ENCODE results near the gene KIF2C.
"Not testable (repeated sequence)": the region's sequence is repeated elsewhere in the genome, so short reads cannot be mapped to it uniquely, and the experiment has no call there.

The KIF2C gene

GRCh38 chr1:44790968-44791801 is 51.5 kb downstream of the KIF2C start:
- in situ Hi-C loops (cut with MboI; ENCODE audit: low sequenced_read_pairs, unreplicated experiment) = no loop called here

GRCh38 chr1:44792736-44793502 is 53.3 kb downstream of the KIF2C start:
- no peak for DNase-seq (ENCODE audit: low spot score)
- no peak for TF ChIP-seq CTCF (IDR thresholded peaks at IDR 0.05; ENCODE audit: borderline replicate concordance, control extremely low read depth, extremely low read depth, insufficient read depth, missing control alignments)
- in situ Hi-C loops (cut with MboI; ENCODE audit: low sequenced_read_pairs, unreplicated experiment) = no loop called here

More at GRCh38 chr1:44790968-44791801, 51.5 kb downstream of the KIF2C start:
- no peak for TF ChIP-seq CTCF (IDR thresholded peaks at IDR 0.05; ENCODE audit: borderline replicate concordance, control extremely low read depth, extremely low read depth, insufficient read depth, missing control alignments)
- no peak for DNase-seq (ENCODE audit: low spot score)

GRCh38 chr1:44797886-44798285 is 58.2 kb downstream of the KIF2C start:
- in situ Hi-C loops (cut with MboI; ENCODE audit: low sequenced_read_pairs, unreplicated experiment) = not testable (repeated sequence)

DNA sequence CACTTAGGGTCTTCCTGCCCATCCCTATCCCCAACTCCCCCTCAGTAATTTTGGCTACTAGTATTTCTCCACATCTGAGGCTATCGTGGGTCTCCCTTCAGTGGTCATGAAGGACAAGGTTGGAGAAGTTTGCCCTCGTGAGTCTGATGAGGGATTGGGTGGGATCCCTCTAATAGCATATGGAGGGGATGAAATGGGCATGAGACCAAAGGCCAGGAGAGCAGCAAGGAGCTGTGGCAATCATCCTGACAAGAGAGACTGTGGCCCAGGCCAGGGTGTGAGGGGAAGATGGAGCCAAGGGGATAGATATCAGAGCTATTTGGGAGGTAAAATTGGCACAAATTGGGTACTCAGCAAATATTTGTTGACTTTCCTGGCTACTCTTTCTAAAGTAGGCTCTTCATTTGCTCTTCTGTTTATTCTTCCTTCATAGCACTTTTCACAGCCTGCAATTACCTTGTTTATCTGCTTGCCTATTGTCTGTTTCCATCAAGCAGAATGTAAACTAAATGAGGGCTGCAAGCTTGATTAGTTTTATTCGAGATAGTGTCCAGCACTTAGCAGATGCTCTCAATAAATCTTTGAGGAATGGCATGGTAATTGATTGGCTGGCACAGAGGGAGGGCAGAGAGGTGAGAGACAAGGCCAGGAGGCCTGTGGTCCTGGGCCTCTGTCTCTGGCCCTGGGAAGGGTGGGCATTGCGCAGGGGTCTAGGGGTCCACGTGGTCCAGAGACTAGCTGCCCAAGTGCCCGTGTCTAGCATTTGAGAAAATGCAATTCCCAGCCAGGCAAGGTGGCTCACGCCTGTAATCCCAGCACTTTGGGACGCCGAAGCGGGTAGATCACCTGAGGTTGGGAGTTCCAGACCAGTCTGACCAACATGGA is 59.1 kb downstream of the KIF2C start:
- no peak for TF ChIP-seq CTCF (IDR thresholded peaks at IDR 0.05; ENCODE audit: borderline replicate concordance, control extremely low read depth, extremely low read depth, insufficient read depth, missing control alignments)
- DNase-seq (ENCODE audit: low spot score) = no peak
- in situ Hi-C loops (cut with MboI; ENCODE audit: low sequenced_read_pairs, unreplicated experiment) = no loop called here

More at GRCh38 chr1:44797886-44798285, 58.2 kb downstream of the KIF2C start:
- not testable (repeated sequence) for DNase-seq (ENCODE audit: low spot score)

DNA sequence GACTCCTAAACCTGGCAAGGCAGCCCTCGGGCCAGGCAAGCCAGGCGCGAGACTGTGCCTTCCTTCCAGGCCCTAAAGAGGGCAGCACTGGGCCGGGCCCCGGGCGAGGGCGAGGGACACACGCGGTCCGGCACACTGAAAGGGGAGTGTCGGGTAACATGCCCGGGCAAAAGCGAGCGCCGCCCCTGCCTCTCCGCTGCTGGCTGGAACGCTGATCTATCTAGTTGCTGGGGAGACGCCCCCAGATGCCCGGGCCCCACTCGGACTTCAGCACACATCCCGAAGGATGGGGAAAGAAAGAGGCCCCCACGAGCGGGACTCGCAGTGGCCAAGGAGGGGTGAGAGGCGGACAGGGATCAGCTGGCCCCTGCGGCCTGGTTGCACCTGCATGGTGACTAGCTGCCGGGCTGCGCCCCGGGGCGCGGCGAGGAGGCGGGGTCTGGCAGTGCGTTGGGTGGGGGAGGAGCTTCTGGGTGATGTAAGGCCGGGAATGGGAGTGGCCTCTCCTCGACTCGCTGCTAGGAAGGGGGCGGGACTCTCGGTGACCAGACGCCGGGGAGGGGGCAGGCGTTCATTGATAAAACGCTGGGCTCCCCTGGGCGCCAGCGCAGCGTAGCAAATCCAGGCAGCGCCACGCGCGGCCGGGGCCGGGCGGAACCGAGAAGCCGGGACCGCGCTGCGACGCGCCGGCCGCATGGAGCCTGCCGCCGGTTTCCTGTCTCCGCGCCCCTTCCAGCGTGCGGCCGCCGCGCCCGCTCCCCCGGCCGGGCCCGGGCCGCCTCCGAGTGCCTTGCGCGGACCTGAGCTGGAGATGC is 60.3 kb downstream of the KIF2C start, which contains the start of gene PLK3:
Gene PLK3, plus strand, starts transcription at position 608 of the 815 bp plus-strand sequence. Its CDS starts 87 bp downstream, at position 695.
- peak; percentile 95 for TF ChIP-seq CTCF (IDR thresholded peaks at IDR 0.05; ENCODE audit: borderline replicate concordance, control extremely low read depth, extremely low read depth, insufficient read depth, missing control alignments)
- in situ Hi-C loops (cut with MboI; ENCODE audit: low sequenced_read_pairs, unreplicated experiment) = no loop called here
- DNase-seq (ENCODE audit: low spot score) = peak; percentile 99

DNA sequence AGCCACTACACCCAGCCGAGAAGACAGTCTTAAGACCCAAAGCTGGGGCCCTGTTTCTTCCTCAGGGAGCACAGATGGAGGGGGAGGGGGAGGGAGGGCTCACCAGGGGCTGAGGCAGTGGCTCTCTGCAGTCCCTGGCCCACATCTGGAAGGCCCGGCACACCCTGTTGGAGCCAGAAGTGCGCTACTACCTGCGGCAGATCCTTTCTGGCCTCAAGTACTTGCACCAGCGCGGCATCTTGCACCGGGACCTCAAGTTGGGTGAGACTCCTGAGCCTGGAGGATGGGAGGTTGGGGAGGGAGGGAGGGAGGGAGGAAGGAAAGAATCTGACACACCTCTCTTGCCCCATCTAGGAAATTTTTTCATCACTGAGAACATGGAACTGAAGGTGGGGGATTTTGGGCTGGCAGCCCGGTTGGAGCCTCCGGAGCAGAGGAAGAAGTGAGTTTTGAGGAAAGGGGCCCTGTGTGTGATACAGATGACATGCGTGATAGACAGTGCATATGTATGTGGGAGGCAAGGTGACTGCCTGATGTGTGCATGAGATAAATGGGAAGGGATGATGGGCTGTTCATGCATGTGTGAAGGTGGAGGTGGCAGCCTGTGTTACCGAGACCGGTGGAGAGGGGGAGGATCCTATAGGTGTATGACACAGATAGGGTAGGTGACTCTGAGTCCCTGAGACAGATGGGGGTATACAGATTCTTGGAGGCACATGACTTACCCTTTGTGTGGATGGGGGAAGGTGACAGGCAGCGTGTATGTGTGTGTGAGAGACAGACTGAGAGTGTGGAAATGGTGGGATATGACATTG is 62.1 kb downstream of the KIF2C start:
- no peak for DNase-seq (ENCODE audit: low spot score)
- TF ChIP-seq CTCF (IDR thresholded peaks at IDR 0.05; ENCODE audit: borderline replicate concordance, control extremely low read depth, extremely low read depth, insufficient read depth, missing control alignments) = no peak
- in situ Hi-C loops (cut with MboI; ENCODE audit: low sequenced_read_pairs, unreplicated experiment) = no loop called here

All from GM13976 (cell line).